ENCODE results near the gene OTX1. TPM values are rescaled to one million over a fixed set of nuclear protein-coding genes. Genes with fewer than 3 reads are reported as not detected.

The OTX1 gene
- total and polyA plus RNA-seq, 4 donors = 0.59 TPM; not detected in 3

DNA sequence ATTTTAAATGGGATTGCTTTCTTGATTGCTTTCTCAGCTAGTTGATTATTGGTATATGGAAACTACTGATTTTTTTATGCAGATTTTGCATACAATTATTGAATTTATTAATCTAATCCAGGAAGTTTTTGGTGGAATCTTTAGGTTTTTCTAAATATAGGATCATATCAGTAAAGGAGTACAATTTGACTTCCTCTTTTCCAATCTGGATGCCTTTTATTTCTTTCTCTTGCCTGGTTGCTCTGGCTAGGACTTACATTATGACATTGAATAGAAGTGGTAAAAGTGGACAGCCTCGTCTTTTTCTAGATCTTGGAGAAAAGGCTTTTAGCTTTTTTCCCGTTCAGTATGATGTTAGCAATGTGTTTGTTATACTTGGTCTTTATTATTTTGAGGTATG is 51.3 kb downstream of the OTX1 start (continued):
- TF ChIP-seq, protein P1, sequence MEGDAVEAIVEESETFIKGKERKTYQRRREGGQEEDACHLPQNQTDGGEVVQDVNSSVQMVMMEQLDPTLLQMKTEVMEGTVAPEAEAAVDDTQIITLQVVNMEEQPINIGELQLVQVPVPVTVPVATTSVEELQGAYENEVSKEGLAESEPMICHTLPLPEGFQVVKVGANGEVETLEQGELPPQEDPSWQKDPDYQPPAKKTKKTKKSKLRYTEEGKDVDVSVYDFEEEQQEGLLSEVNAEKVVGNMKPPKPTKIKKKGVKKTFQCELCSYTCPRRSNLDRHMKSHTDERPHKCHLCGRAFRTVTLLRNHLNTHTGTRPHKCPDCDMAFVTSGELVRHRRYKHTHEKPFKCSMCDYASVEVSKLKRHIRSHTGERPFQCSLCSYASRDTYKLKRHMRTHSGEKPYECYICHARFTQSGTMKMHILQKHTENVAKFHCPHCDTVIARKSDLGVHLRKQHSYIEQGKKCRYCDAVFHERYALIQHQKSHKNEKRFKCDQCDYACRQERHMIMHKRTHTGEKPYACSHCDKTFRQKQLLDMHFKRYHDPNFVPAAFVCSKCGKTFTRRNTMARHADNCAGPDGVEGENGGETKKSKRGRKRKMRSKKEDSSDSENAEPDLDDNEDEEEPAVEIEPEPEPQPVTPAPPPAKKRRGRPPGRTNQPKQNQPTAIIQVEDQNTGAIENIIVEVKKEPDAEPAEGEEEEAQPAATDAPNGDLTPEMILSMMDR (IDR thresholded peaks at IDR 0.05; ENCODE audit: low read depth, low read length, missing input control) = no peak

DNA sequence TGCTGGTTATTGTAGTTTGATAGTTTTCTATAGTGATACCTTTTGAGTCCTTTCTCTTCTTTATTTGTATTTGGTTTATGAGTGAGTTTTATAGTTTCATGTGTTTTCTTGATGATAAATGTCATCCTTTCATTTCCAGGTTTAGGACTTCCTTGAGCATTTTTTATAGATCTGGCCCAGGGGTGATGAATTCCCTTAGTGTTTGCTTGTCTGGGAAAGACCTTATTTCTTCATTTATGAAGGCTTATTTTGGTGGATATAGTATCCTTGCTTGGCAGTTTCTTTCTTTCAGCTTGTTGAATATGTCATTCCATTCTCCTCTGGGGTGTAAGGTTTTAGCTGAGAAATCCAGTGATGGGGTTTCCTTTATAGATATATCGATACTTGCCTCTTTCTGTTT is 53.9 kb downstream of the OTX1 start:
- TF ChIP-seq SP1 (IDR thresholded peaks at IDR 0.05) (no peak), NR2F2 (IDR thresholded peaks at IDR 0.05) (no peak), FOXA1 (IDR thresholded peaks at IDR 0.05) (no peak), GABPA (IDR thresholded peaks at IDR 0.05 in 1 of 2, conservative IDR thresholded peaks at IDR 0.05 in 1 of 2) (no peak)
- Histone ChIP-seq H3K4me1 (ENCODE audit: control insufficient read depth in 4 of 4, insufficient read depth in 4 of 4, low read length in 3 of 4) (no peaks in the 10 kb centered on the region), H3K4me3 (ENCODE audit: low read depth in 1 of 3, low read length in 3 of 3) (peak overlapping the region in 1 of 3 donors; percentile 7), H3K36me3 (ENCODE audit: control insufficient read depth in 4 of 4, insufficient read depth in 3 of 4, low read depth in 1 of 4, low read length in 3 of 4) (no peaks in the 10 kb centered on the region), H3K27me3 (ENCODE audit: control insufficient read depth in 4 of 4, insufficient read depth in 4 of 4, low read length in 3 of 4) (peaks cover 0 to 4% (median 0%) of the 10 kb centered on the region in 4 donors), H3K9ac (ENCODE audit: low read depth in 1 of 2, low read length in 2 of 2) (no peak overlapping the region), H3K27ac (ENCODE audit: low read depth in 1 of 2, low read length in 2 of 2) (no peak overlapping the region), H3K9me3 (ENCODE audit: control insufficient read depth in 4 of 4, low read length in 3 of 4) (peaks cover 5 to 17% (median 12%) of the 10 kb centered on the region in 4 donors)
- 93% methylated on average over 1 of the region's 1 CpG for WGBS
- DNase-seq (ENCODE audit: low spot score) = no peak
